HG02938 (cell line): ENCODE results near the gene IQCF2.
"Not testable (repeated sequence)": the region's sequence is repeated elsewhere in the genome, so short reads cannot be mapped to it uniquely, and the experiment has no call there.

ENCODE experiments used
- ATAC-seq: cut with Tn5 transposase; IDR thresholded peaks from one replicate; pipeline ENCODE4 v1.9.1; 2021; ENCODE audit warnings: mild to moderate bottlenecking, moderate library complexity; ENCODE audit not compliant: unreplicated experiment

The IQCF2 gene

DNA sequence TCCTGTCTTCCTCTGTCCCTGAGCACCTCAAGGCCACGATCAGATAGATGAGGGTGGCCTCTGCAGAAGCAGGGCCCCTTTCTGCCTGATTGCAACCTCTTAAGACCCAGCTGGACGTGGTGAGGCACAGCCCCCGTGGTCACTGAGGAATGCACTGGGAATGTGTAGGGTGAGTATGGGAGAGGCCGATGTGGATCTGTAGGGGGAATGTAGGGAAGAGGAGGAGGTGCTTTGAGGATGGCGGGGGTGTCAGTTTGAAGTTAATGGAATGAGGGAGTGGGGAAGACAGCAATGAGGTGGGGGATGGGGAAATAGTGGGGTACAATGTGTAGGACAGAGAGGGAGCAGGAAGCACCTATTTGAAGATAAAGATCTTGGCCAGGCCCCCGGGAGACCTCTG, 14.8 kb downstream of the IQCF2 start:
- no peak for ATAC-seq

DNA sequence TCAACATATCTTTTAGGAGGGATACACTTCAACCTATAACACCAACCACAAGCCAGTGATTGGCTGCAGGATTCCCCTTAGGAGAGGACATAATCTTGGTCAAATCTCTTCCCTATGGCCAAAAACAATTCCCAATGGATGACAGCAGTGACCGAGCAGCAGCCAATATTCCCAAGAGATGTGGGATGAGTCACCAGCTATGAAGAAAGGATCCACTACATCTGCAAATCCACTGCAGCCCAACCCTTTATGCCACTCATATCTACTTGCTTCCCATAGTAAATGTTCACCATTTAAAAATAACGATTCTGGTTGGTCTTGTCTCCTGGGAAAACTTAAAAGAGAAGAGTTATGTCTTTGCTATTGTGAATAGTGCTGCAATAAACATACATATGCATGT, 18.5 kb downstream of the IQCF2 start:
- no peak for ATAC-seq

DNA sequence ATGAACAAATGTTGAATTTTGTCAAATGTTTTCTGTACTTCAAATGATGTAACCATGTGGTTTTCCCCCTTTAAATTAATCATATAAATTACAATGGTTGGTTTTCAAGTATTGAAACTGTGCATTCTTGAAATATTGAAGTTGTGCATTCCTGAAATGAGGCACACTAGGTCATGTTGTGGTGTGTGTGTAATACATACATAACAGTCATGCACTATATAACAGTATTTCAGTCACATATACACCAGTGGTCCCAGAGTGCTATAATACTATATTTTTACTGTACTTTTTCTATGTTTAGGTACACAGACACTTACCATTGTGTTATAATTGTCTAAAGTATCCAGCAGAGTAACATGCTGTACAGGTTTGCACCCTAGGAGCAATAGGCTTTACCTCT, 25.0 kb downstream of the IQCF2 start:
- ATAC-seq: no peak

DNA sequence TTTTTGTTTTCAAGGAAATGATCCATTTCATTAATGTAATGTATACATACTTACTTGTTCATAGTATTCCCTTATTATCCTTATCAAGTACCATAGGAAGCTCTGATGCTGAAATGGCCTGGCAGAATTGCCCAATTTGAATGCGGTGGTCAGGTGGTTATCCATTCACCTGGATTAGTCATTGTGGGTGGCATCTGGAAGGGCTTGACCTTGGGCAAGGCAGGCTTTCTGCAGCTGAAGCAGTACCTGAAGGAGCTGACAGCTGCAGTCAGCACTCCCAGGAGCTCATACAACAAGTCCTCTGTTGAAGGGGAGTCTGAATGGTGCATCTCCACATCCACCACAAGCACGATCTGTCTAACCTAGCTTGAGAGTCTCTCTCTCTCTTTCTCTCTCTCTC, 26.2 kb downstream of the IQCF2 start:
- no peak for ATAC-seq

DNA sequence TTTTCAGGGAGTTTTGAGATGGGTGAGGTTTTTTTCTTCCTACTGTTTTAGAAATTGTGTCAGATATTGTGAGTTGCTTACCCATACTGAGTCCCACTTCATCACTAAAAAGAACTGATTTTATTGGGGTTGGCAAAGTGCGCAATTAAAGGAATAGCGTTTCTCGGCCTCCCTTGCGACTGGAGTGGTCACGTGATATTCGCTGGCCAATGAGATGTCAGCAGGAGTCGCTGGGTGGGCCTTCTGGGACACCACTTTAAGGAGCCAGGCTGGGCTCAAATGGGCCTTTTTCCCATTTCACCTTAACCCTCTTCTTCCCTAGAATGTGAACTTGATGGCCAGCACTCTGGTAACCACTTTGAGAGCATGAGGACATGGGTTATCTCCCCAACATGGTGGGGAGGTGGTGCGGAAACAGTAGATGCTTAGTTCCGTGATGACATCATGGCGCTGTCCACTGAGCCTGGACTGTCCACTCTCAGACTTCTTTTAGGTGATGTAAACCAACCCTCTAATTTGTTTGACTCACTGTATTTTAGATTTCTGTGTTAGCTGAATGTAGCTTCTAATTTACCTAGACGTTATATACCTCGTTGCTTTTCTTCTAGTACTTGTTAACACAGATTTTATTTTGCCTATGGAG, 27.2 kb downstream of the IQCF2 start:
- ATAC-seq: no peak

DNA sequence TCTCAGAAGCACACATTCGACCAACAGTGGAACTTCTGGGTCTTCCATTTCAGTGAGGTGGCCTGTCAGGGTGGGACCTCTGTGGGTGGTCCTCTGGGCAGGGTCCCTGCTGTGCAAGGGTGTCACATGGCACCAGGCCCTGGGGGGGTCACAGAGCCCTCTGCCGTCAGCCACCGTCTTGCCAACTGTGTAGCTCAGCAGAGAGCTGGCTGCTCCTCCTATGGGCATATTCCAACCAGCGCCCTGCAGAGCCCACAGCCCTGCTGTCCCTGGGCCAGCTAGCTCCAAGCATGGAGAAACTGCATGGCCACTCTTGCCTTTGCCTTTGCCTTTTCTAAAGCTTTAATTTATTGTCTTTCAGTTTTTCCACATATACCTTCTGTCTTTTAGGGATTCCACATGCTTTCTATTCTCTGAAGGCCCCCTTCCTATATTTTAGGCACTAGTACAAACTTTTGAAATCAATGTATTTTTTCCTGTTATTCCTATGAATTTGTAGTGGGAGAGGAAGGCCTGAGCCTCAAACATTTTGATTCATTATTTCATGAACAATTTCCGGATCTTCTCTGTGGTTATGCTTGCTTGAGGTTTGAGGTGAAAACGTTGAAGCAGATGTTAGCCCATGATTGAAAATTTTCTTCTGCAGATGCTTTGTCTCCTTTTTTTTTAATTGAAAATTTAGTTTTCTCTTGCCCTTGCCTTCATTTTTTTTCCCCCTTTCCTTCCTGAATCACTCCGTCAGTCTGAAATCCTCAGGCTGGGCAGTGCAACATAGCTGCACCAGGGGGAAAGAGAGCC, 30.0 kb downstream of the IQCF2 start:
- no peak for ATAC-seq

DNA sequence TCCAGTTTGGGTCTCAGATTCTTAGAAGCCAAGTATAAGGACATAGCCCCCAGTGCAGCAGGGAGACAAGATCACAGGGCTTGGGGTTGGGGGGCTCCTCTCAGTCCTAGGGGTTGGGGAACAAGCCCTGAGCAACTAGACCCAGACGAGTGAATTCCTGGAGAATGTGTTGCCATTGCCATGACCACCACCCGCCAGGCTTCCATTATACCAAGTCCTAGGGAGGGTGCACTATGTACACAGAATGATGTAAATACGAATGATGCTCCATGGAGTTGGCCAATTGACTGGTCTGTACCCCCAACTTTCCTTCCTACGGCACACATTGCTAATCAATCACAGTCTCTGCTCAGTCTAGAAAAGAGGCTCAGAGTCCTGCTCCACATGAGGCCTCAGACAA, 33.0 kb downstream of the IQCF2 start:
- no peak for ATAC-seq

DNA sequence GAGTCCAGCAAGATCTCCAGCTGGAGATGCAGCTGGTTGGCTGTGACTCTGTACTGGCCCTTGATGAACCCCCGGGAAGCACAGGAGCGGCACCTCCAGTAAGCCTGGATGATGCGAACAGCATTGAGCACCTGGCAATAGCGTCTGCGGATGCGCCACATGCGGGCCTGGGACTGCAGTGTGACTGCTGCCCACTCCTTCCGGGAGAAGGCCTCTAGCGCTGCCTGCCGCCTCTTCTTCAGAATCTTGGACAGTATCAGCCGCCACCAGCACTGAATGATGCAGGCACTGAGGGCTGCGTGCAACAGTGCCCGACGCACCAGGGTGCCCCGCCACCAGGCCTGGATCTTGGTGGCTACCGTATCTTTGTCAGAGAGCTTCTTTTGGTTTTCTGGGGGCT, 33.5 kb downstream of the IQCF2 start:
- no peak for ATAC-seq

DNA sequence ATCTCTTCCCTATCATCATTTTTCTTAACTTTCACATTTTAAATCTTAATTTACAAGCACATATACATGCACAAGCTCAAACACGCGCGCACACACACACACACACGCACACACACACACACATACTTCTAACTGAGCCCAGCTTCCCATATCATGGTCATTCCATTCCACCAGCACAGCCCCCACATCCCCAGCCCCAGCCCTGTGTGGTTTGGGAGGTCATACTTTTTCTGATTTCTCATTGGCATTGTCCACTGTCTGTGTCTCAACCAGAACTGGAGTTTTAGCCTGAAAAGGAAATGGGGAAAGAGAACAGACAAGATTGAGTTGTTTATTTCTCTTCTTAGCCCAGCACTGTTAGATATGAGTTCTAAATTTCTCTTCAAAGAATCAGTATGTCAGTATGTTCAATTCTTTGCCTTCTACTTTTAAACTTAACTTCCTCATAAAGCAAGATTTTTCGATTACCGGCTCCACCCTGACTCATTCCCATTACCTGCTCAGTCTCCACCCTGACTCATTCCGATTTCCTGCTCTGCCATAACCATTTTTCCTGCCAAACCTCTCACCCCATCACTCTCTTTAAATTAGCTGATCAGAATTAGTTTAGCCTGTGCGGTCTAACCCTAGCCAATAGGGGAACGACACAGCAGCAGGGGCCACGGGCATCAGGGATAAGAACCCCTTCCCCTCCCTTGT, 35.3 kb downstream of the IQCF2 start:
- ATAC-seq: no peak

DNA sequence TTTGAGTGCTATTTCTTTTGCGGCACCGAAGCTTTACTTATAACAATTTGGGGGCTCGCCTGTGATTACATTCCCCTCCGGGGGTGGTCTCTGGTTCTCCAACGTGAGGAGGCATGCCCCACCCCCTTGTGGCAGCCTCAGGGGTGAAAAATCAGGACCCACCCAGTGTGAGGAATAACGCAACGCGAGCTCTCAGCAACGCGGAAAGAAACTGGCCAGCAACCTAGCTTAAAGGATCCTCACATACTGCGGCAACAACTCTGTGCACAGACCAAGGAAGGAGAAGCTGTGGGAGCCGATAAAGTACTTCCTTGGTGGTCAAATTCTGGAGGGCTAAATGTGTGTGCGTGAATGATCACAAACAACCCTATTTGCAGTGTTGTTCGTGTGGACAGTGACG, 36.0 kb downstream of the IQCF2 start:
- no peak for ATAC-seq

DNA sequence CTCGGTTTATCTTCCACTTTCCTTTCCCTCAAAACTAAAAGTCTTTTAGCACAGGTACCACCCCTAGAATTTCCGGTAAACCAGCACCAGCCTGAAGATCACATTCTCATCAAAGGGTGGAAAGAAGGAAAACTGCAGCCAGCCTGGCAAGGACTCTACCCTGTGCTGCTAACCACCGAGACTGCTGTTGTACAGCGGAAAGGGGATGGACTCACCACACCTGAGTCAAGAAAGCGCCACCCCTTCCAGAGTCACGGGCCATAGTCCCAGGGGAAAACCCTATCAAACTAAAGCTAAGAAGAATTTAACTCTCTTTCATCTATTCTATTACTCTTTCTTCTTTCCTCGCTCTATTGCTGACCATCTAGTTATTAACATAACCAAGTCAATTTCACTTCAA, 38.6 kb downstream of the IQCF2 start:
- ATAC-seq: not testable (repeated sequence)

DNA sequence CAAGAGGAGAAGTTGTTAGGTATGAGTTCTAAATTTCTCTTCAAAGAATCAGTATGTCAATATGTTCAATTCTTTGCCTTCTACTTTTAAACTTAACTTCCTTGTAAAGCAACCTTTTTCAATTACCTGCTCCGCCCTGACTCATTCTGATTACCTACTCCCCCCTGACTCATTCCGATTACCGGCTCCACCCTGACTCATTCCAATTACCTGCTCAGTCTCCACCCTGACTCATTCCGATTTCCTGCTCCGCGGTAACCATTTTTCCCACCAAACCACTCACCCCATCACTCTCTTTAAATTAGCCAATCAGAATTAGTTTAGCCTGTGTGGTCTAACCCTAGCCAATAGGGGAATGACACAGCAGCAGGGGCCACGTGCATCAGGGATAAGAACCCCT, 40.9 kb downstream of the IQCF2 start:
- not testable (repeated sequence) for ATAC-seq

DNA sequence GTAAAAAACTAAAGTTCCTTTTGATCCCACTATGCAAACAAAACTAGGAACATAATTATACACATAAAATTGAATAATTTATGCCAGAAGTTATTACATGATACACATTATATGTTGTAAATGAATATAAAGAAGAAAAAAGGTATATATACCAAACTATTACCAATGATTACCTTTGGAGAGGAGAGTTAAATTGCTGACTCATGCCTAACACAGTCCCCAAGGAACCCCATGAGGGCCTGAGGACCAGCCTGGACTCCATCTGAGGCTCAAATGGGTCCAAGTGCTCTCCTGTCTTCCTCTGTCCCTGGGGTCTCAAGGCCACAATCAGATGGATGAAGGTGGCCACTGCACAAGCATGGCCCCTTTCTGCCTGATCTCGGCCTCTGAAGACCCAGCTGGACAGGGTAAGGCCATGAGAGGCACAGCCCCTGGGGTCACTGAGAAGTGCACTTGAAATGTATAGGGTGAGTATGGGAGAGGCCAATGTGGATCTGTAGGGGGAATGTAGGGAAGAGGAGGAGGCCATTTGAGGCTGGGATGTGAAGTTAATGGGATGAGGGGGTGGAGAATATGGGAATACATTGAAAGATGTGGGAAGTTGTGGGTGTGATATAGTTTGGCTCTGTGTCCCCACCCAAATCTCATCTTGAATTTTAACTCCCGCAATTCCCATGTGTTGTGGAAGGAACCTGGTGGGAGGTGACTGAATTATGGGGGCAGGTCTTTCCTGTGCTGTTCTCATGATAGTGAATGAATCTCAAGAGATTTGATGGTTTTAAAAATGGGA, 42.8 kb downstream of the IQCF2 start:
- ATAC-seq: no peak

DNA sequence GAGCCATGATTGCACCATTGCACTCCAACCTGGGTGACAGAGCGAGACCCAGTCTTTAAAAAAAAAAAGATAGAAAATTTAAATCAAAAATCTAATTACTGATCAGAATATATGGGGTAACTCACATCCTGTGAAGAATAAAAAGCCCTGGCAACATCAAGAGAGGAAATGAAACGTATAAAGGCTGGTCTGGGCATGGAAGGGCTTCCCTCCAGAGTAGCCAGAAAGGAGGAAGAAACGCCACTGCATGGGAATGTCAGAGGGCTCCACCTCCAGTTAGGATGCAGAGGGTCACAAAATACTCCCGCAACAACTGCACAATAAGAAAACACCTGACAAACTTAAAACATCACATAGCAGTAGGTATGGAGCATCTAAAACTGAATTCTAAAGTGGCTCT, 46.6 kb downstream of the IQCF2 start:
- ATAC-seq: no peak
